GM12872 (cell line): ENCODE data around the gene VGLL4.

Experiments
- CTCF ChIP-seq: IDR thresholded peaks from 3 replicates; pipeline ENCODE4 v1.5.1; 2011; ENCODE audit warnings: low read depth, mild to moderate bottlenecking, low read length, moderate library complexity; ENCODE audit not compliant: insufficient read depth

The VGLL4 gene

GRCh38 chr3:11643605-11644087 is at the start of gene VGLL4:
Gene VGLL4 (minus strand): TSS chr3:11643915. CDS start chr3:11643518, 397 bp downstream.
- TF ChIP-seq CTCF: peak; percentile 24; the same call in 1 of the 3 replicates

GRCh38 chr3:11692532-11692813 is 48.8 kb upstream of the VGLL4 start:
- no peak for TF ChIP-seq CTCF

GRCh38 chr3:11691767-11692531 is 48.2 kb upstream of the VGLL4 start:
- no peak for TF ChIP-seq CTCF

- no peak for TF ChIP-seq CTCF
Measured at GRCh38 chr3:11690863-11691766, 47.4 kb upstream of the VGLL4 start.

- TF ChIP-seq CTCF: no peak
Measured at GRCh38 chr3:11689749-11690148, 46.0 kb upstream of the VGLL4 start.

GRCh38 chr3:11680509-11680908 is 36.8 kb upstream of the VGLL4 start:
- TF ChIP-seq CTCF: no peak

- no peak for TF ChIP-seq CTCF
Measured at GRCh38 chr3:11679964-11680363, 36.2 kb upstream of the VGLL4 start.
